ENCODE results near the gene BAG2. TPM values are rescaled to one million over a fixed set of nuclear protein-coding genes. Genes with fewer than 3 reads are reported as not detected.

The BAG2 gene
- total RNA-seq, 1 donor from 2014 or later, result 8.2 TPM

- no peak overlapping the region for H3K4me3 ChIP-seq (ENCODE audit: low read depth, low read length)
- DNase-seq (ENCODE audit: low read depth), result no peak
- no peak for TF ChIP-seq CTCF (conservative IDR thresholded peaks at IDR 0.05; ENCODE audit: low read depth, low read length)
Measured at GRCh38 chr6:57147955-57148858, 23.9 kb upstream of the BAG2 start.

- no peak for TF ChIP-seq CTCF (conservative IDR thresholded peaks at IDR 0.05; ENCODE audit: low read depth, low read length)
- no peak overlapping the region for H3K4me3 ChIP-seq (ENCODE audit: low read depth, low read length)
- DNase-seq (ENCODE audit: low read depth), result no peak
Measured at GRCh38 chr6:57158658-57159057, 13.5 kb upstream of the BAG2 start.

- H3K4me3 ChIP-seq (ENCODE audit: low read depth, low read length), result no peak overlapping the region
- no peak for TF ChIP-seq CTCF (conservative IDR thresholded peaks at IDR 0.05; ENCODE audit: low read depth, low read length)
- DNase-seq (ENCODE audit: low read depth), result no peak
Measured at GRCh38 chr6:57159127-57159526, 13.0 kb upstream of the BAG2 start.

GRCh38 chr6:57162028-57162427 lies 10.1 kb upstream of the BAG2 start:
- no peak overlapping the region for H3K4me3 ChIP-seq (ENCODE audit: low read depth, low read length)
- no peak for DNase-seq (ENCODE audit: low read depth)
- TF ChIP-seq CTCF (conservative IDR thresholded peaks at IDR 0.05; ENCODE audit: low read depth, low read length), result no peak

- DNase-seq (ENCODE audit: low read depth), result no peak
- no peak for TF ChIP-seq CTCF (conservative IDR thresholded peaks at IDR 0.05; ENCODE audit: low read depth, low read length)
- no peak overlapping the region for H3K4me3 ChIP-seq (ENCODE audit: low read depth, low read length)
Measured at GRCh38 chr6:57162516-57162915, 9.6 kb upstream of the BAG2 start.

- TF ChIP-seq CTCF (conservative IDR thresholded peaks at IDR 0.05; ENCODE audit: low read depth, low read length), result no peak
- no peak overlapping the region for H3K4me3 ChIP-seq (ENCODE audit: low read depth, low read length)
- no peak for DNase-seq (ENCODE audit: low read depth)
Measured at GRCh38 chr6:57163956-57164355, 8.2 kb upstream of the BAG2 start.

- no peak for DNase-seq (ENCODE audit: low read depth)
- no peak for TF ChIP-seq CTCF (conservative IDR thresholded peaks at IDR 0.05; ENCODE audit: low read depth, low read length)
- H3K4me3 ChIP-seq (ENCODE audit: low read depth, low read length), result no peak overlapping the region
Measured at GRCh38 chr6:57165080-57165479, 7.0 kb upstream of the BAG2 start.

Measured in epithelial cell of proximal tubule (primary cell).